H9 (cell line): ENCODE measurements around the gene SLC22A6. TPM values are rescaled to one million over a fixed set of nuclear protein-coding genes. Genes with fewer than 3 reads are reported as not detected.

Experiments used
- DNase-seq: peaks from one replicate; pipeline ENCODE4 v3.0.0-alpha.2; 2017
- H2AFZ ChIP-seq: one replicate; pipeline ENCODE4 v1.6.1; 2013; ENCODE audit warnings: mild to moderate bottlenecking, low read length, control low read depth, moderate library complexity
- H2AK5ac ChIP-seq: 2 replicates; pipeline ENCODE4 v1.6.1; 2013; ENCODE audit warnings: low read length, control low read depth, mixed read lengths; ENCODE audit not compliant: insufficient read length
- H2BK120ac ChIP-seq: one replicate; pipeline ENCODE4 v1.6.1; 2013; ENCODE audit warnings: low read depth, mild to moderate bottlenecking, low read length, control low read depth, inconsistent platforms; ENCODE audit not compliant: poor library complexity, severe bottlenecking
- H2BK12ac ChIP-seq: 2 replicates; pipeline ENCODE4 v1.6.1; 2013; ENCODE audit warnings: low read length, control low read depth, mixed read lengths, low read depth; ENCODE audit not compliant: insufficient read length
- H2BK15ac ChIP-seq: 2 replicates; pipeline ENCODE4 v1.6.1; 2013; ENCODE audit warnings: low read depth, low read length, control low read depth
- H2BK20ac ChIP-seq: one replicate; pipeline ENCODE4 v1.6.1; 2013; ENCODE audit warnings: low read depth, mild to moderate bottlenecking, low read length, control low read depth, inconsistent platforms; ENCODE audit not compliant: poor library complexity, severe bottlenecking
- H2BK5ac ChIP-seq: 2 replicates; pipeline ENCODE4 v1.6.1; 2013; ENCODE audit warnings: low read length, control low read depth, mixed read lengths; ENCODE audit not compliant: insufficient read length
- H3K14ac ChIP-seq: 2 replicates; pipeline ENCODE4 v1.6.1; 2013; ENCODE audit warnings: low read length, control low read depth; ENCODE audit not compliant: insufficient read depth
- H3K18ac ChIP-seq: 2 replicates; pipeline ENCODE4 v1.6.1; 2013; ENCODE audit warnings: low read depth, mild to moderate bottlenecking, mixed read lengths, low read length, control low read depth; ENCODE audit not compliant: insufficient read length
- H3K23ac ChIP-seq: 2 replicates; pipeline ENCODE4 v1.6.1; 2013; ENCODE audit warnings: low read length, control low read depth, mixed read lengths, low read depth; ENCODE audit not compliant: insufficient read length
- H3K23me2 ChIP-seq: 2 replicates; pipeline ENCODE4 v1.6.1; 2013; ENCODE audit warnings: low read depth, mild to moderate bottlenecking, mixed read lengths, low read length, control low read depth; ENCODE audit not compliant: insufficient read length, poor library complexity, severe bottlenecking
- H3K27ac ChIP-seq: 2 replicates; pipeline ENCODE4 v1.5.1; 2013; ENCODE audit warnings: low read length, control low read depth, mixed read lengths, low read depth; ENCODE audit not compliant: insufficient read length
- H3K27me3 ChIP-seq: 2 replicates; pipeline ENCODE4 v1.6.1; 2013; ENCODE audit warnings: low read length, control low read depth, inconsistent platforms; ENCODE audit not compliant: insufficient read depth
- H3K4ac ChIP-seq: 2 replicates; pipeline ENCODE4 v1.6.1; 2013; ENCODE audit warnings: low read depth, mild to moderate bottlenecking, control low read depth, inconsistent platforms, low read length, moderate library complexity
- H3K4me1 ChIP-seq: 2 replicates; pipeline ENCODE4 v1.6.1; 2013; ENCODE audit warnings: low read length, control low read depth, inconsistent platforms; ENCODE audit not compliant: insufficient read depth
- H3K4me2 ChIP-seq: 2 replicates; pipeline ENCODE4 v1.6.1; 2013; ENCODE audit warnings: low read length, control low read depth, mixed read lengths; ENCODE audit not compliant: insufficient read length, insufficient read depth
- H3K56ac ChIP-seq: 2 replicates; pipeline ENCODE4 v1.6.1; 2013; ENCODE audit warnings: low read depth, mild to moderate bottlenecking, mixed read lengths, low read length, control low read depth; ENCODE audit not compliant: insufficient read length
- H3K79me1 ChIP-seq: 2 replicates; pipeline ENCODE4 v1.6.1; 2013; ENCODE audit warnings: low read depth, mild to moderate bottlenecking, moderate library complexity, low read length, control low read depth, inconsistent platforms; ENCODE audit not compliant: insufficient read depth, poor library complexity, severe bottlenecking
- H3K79me2 ChIP-seq: 2 replicates; pipeline ENCODE4 v1.6.1; 2013; ENCODE audit warnings: low read length, control low read depth, inconsistent platforms; ENCODE audit not compliant: insufficient read depth
- H3K9ac ChIP-seq: 2 replicates; pipeline ENCODE4 v1.6.1; 2013; ENCODE audit warnings: low read length, control low read depth, mixed read lengths; ENCODE audit not compliant: insufficient read length; ENCODE audit errors: extremely low read depth
- H3K9me3 ChIP-seq: one replicate; pipeline ENCODE4 v1.6.1; 2013; ENCODE audit warnings: low read depth, low read length, inconsistent platforms; ENCODE audit not compliant: control insufficient read depth
- H3T11ph ChIP-seq: one replicate; pipeline ENCODE4 v1.6.1; 2013; ENCODE audit warnings: mild to moderate bottlenecking, low read length, control low read depth, inconsistent platforms
- H4K20me1 ChIP-seq: one replicate; pipeline ENCODE4 v1.6.1; 2013; ENCODE audit not compliant: control insufficient read depth, insufficient read length, insufficient read depth
- H4K5ac ChIP-seq: 2 replicates; pipeline ENCODE4 v1.6.1; 2013; ENCODE audit warnings: low read depth, mild to moderate bottlenecking, mixed read lengths, low read length, control low read depth; ENCODE audit not compliant: insufficient read length
- H4K8ac ChIP-seq: replicated peaks from 2 replicates; pipeline ENCODE4 v1.6.1; 2013; ENCODE audit warnings: low read length, control low read depth, mixed read lengths, low read depth; ENCODE audit not compliant: insufficient read length
- H4K91ac ChIP-seq: 2 replicates; pipeline ENCODE4 v1.6.1; 2013; ENCODE audit warnings: low read depth, mild to moderate bottlenecking, moderate library complexity, mixed read lengths, low read length, control low read depth; ENCODE audit not compliant: insufficient read length
- H3K27ac Mint-ChIP-seq, 3 experiments: 2 replicates in 2 of 3; 3 replicates in 1 of 3; pipeline ENCODE4 v1.8.0; 2020 to 2021; ENCODE audit warnings: mixed read lengths in 3 of 3, mild to moderate bottlenecking in 1 of 3, moderate library complexity in 1 of 3
- H3K27me3 Mint-ChIP-seq: 2 replicates; pipeline ENCODE4 v1.8.0; 2021; ENCODE audit warnings: low read depth, mild to moderate bottlenecking, moderate library complexity, mixed read lengths
- H3K36me3 Mint-ChIP-seq, 3 experiments: 2 replicates in 2 of 3; 3 replicates in 1 of 3; pipeline ENCODE4 v1.8.0; 2020 to 2021; ENCODE audit warnings: low read depth in 3 of 3, mixed read lengths in 3 of 3; ENCODE audit not compliant: insufficient read depth in 1 of 3
- H3K4me1 Mint-ChIP-seq, 2 experiments: 2 replicates each; pipeline ENCODE4 v1.8.0; 2020; ENCODE audit warnings: mixed read lengths in 2 of 2
- H3K4me3 Mint-ChIP-seq, 2 experiments: 2 replicates in 1 of 2; 3 replicates in 1 of 2; pipeline ENCODE4 v1.8.0; 2020 to 2021; ENCODE audit warnings: mild to moderate bottlenecking in 2 of 2, mixed read lengths in 2 of 2, moderate library complexity in 1 of 2
- H3K9me3 Mint-ChIP-seq, 2 experiments: 2 replicates in 1 of 2; 3 replicates in 1 of 2; pipeline ENCODE4 v1.8.0; 2020; ENCODE audit warnings: mild to moderate bottlenecking in 2 of 2, mixed read lengths in 2 of 2, moderate library complexity in 1 of 2
- WGBS: extraction: QIAGEN DNeasy Blood & Tissue Kit; methylation state at CpG from one replicate; pipeline ENCODE4 v1.1.7; 2013; ENCODE audit warnings: missing lambda C conversion rate, low lambda C conversion rate, mixed read lengths; ENCODE audit not compliant: insufficient read length; ENCODE audit errors: extremely low coverage; 5-methylcytosine and 5-hydroxymethylcytosine counted together
- total RNA-seq: library from RNA; stranded (reverse); gene quantifications from 2 replicates; pipeline ENCODE4 v1.2.1, GENCODE V29; 2021
- TF ChIP-seq, protein P1 (sequence below): fragments of 200-600 bp; sonication (generic); conservative IDR thresholded peaks from 3 replicates; pipeline ENCODE4 v1.8.0; 2021; ENCODE audit warnings: antibody characterized with exemption, mild to moderate bottlenecking

SLC22A6 gene
- total RNA-seq, 1 experiment from 2014 or later: not detected

DNA sequence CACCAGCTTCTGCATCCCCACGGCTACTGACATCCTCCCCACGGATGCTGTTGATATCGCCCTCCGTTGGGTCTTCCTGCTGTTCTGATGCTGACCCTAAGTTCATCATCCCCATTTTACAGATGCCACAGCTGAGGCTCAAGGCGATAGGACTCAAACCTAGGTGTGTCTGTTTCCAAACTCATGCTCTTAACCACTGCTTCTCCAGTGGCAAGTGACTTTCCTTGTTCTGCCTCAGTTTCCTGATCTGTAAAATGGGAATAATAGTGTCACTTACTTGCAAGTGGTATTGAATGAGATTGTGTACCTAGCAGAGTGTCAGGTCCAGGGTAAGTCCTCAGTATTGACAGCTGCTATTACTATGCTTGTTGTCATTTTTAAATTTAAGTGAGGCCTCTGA lies 14.4 kb upstream of the SLC22A6 start:
- H4K5ac ChIP-seq: no peak overlapping the region
- H4K8ac ChIP-seq: no peak overlapping the region
- no peaks in the 10 kb centered on the region for H3K9me3 ChIP-seq
- Mint-ChIP-seq H3K4me1 (peaks cover 8 to 14% of the 10 kb centered on the region in 2 experiments), H3K4me3 (no peak overlapping the region), H3K27me3 (peaks cover 9% of the 10 kb centered on the region), H3K9me3 (peaks cover 0 to under 1% of the 10 kb centered on the region in 2 experiments; a peak in 2 of 5 replicates), H3K27ac (no peak overlapping the region), H3K36me3 (peaks cover 0 to 1% (median 0%) of the 10 kb centered on the region in 3 experiments; a peak in 1 of 7 replicates)
- no peak overlapping the region for H3K23ac ChIP-seq
- H3K4ac ChIP-seq: no peak overlapping the region
- no peak overlapping the region for H2BK120ac ChIP-seq
- no peaks in the 10 kb centered on the region; the same call in 1 of the 2 replicates for H3K4me1 ChIP-seq
- H2BK20ac ChIP-seq: no peak overlapping the region
- no peak overlapping the region for H3K14ac ChIP-seq
- H3T11ph ChIP-seq: no peak overlapping the region
- no peak overlapping the region for H3K4me2 ChIP-seq
- no peaks in the 10 kb centered on the region for H3K23me2 ChIP-seq
- no CpG with 5 or more reads among the region's 5 CpGs for WGBS
- TF ChIP-seq, protein P1, sequence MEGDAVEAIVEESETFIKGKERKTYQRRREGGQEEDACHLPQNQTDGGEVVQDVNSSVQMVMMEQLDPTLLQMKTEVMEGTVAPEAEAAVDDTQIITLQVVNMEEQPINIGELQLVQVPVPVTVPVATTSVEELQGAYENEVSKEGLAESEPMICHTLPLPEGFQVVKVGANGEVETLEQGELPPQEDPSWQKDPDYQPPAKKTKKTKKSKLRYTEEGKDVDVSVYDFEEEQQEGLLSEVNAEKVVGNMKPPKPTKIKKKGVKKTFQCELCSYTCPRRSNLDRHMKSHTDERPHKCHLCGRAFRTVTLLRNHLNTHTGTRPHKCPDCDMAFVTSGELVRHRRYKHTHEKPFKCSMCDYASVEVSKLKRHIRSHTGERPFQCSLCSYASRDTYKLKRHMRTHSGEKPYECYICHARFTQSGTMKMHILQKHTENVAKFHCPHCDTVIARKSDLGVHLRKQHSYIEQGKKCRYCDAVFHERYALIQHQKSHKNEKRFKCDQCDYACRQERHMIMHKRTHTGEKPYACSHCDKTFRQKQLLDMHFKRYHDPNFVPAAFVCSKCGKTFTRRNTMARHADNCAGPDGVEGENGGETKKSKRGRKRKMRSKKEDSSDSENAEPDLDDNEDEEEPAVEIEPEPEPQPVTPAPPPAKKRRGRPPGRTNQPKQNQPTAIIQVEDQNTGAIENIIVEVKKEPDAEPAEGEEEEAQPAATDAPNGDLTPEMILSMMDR: no peak
- H3K27me3 ChIP-seq: no peaks in the 10 kb centered on the region
- H2BK5ac ChIP-seq: no peak overlapping the region
- no peak overlapping the region for H2AK5ac ChIP-seq
- no peak for DNase-seq
- H3K9ac ChIP-seq: no peak overlapping the region
- no peak overlapping the region for H2AFZ ChIP-seq
- no peaks in the 10 kb centered on the region for H4K20me1 ChIP-seq
- H3K79me1 ChIP-seq: no peaks in the 10 kb centered on the region
- no peak overlapping the region for H4K91ac ChIP-seq
- H2BK15ac ChIP-seq: no peak overlapping the region
- H3K27ac ChIP-seq: no peak overlapping the region
- H3K18ac ChIP-seq: no peak overlapping the region
- no peaks in the 10 kb centered on the region for H3K79me2 ChIP-seq
- H2BK12ac ChIP-seq: no peak overlapping the region
- H3K56ac ChIP-seq: no peak overlapping the region
